Measurements from ENCODE around the gene PDCD6IP. TPM values are rescaled to one million over a fixed set of nuclear protein-coding genes. Genes with fewer than 3 reads are reported as not detected.
"Not testable (repeated sequence)": the region's sequence is repeated elsewhere in the genome, so short reads cannot be mapped to it uniquely, and the experiment has no call there.

The PDCD6IP gene
- total RNA-seq, 1 experiment from 2014 or later: 82.4 TPM

DNA sequence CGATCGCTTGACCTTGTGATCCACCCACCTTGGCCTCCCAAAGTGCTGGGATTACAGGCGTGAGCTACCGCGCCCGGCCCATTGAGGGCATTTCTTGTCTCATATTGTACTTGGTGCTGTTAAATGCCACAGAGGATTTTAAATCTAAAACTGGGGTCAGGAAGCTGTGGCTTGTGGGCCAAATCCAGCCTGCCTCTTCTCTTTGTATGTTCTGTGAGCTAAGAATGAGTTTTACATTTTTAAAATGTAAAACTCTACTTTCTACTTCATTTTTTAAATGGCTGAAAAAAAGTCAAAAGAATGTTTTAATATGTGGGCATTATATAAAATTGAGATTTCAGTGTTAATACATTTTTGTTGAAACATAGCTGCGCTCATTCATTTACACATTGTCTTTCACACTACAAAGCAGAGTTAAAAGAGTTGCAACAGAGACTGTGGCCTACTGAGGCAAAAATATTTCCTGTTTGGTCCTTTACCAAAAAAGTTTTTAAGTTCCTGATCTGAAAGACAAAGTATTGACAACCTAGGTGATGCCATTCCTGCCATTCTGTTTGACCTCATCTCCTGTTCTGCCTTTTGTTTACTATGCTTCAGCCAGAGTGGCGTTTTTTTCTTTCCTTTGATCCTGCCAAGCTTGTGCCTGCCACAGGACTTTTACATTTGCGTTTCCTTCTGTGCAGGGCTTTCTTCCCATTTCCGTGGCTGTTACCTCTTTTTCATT lies 50.4 kb downstream of the PDCD6IP start:
- no peak for DNase-seq (ENCODE audit: extremely low read depth, low read depth)

DNA sequence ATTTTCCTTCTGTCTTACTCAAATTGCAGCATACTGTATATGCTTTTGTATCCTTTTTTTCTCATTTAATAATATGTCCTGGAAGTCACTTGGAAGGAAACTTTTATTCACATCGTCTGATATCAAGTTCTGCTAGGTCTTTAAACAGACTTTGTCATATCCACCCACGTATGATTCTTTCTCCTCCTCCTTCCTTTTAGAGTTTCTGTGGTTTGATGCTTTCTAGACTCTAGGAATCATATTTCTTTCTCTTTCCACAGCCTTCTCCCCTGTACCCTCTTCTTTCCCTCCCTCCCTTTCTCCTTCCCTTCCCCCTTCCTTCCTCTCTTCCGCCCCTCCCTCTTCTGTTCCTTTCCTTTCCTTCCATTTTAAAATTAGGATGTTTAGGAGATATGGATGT lies 52.2 kb downstream of the PDCD6IP start:
- DNase-seq (ENCODE audit: extremely low read depth, low read depth): not testable (repeated sequence)

GRCh38 chr3:33855407-33855806 lies 57.0 kb downstream of the PDCD6IP start:
- DNase-seq (ENCODE audit: extremely low read depth, low read depth): not testable (repeated sequence)

GRCh38 chr3:33855884-33856546 lies 57.6 kb downstream of the PDCD6IP start:
- no peak for DNase-seq (ENCODE audit: extremely low read depth, low read depth)

GRCh38 chr3:33857701-33858100 lies 59.3 kb downstream of the PDCD6IP start:
- not testable (repeated sequence) for DNase-seq (ENCODE audit: extremely low read depth, low read depth)

DNA sequence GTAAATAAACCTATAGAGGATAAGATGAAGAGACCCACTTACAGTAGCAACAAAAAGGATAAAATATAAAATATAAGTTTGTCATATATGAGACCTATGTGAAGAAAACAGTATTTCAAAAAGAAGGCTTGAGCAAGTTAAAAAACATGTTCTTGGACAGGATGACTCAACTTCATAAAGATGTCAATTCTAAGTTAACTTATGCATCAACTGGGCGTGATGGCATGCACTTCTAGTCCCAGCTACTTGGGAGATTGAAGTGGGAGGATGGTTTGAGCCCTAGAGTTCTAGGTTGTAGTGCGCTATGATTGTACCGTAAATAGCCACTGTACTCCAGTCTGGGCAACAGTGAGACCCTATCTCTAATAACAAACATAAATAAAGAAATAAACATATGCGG lies 59.7 kb downstream of the PDCD6IP start:
- DNase-seq (ENCODE audit: extremely low read depth, low read depth): no peak

DNA sequence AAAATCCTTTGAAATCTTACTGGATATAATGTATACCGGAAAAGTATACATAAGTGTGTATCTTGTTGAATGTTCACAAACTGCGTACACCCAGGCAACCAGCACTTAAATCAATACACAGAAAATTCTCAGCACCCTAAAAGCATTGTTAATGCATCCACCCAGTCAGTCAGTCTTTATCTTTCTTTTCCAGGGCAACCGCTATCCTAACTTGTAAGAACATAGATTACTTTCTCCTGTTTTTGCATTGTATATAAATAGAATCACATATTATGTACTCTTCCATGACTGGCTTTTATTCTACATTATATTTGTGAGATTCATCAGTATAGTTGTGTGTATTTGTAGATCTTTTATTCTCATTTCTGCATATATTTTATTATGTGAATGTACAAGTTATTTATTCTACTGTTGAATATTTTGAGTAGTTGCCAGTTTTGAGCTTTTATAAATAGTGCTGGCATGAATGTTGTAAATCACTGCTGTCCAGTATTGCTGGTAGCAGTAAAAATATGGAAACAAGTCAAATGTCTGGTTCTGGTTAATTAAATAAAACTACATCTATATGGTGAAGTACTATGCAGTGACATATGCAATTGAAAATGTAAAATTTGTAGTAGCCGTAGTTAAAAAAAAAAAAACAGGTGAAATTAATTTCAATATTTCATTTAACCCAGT lies 62.1 kb downstream of the PDCD6IP start:
- DNase-seq (ENCODE audit: extremely low read depth, low read depth): no peak

DNA sequence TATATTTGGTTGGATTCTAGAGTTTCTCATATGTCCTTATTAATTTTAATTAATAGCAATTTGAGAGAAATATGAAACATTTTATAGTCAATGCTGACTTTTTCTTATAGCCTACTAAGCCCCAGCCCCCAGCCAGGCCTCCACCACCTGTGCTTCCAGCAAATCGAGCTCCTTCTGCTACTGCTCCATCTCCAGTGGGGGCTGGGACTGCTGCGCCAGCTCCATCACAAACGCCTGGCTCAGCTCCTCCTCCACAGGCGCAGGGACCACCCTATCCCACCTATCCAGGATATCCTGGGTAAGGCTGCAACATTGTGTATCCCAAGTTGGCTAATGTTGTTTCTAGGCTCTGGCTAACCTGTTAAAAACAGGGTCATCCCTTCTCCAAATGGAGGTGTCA lies 66.7 kb downstream of the PDCD6IP start:
- DNase-seq (ENCODE audit: extremely low read depth, low read depth): no peak

DNA sequence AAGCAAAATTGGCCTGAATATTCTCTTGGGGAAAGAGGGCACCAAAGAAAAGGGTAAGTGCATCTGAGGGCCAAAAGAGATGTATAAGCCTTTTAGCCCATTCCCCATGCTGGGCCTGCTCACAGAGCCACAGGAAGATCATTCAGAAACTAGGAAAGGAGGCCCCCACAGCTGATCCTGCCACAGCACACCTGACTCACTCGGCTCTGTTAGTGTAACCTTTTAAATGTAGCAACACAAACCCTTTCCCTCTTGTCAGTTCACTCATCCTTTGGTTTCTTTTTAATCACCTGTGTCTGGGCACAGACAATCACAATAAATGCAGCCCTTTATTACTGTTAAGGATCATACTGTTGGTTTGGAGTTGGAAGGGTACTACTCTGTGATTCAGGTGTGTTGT lies 69.9 kb downstream of the PDCD6IP start:
- DNase-seq (ENCODE audit: extremely low read depth, low read depth): no peak

- DNase-seq (ENCODE audit: extremely low read depth, low read depth): no peak
These were observed 71.5 kb downstream of the PDCD6IP start for GRCh38 chr3:33869977-33870376.

- no peak for DNase-seq (ENCODE audit: extremely low read depth, low read depth)
These were observed 76.4 kb downstream of the PDCD6IP start for GRCh38 chr3:33874815-33875214.

- DNase-seq (ENCODE audit: extremely low read depth, low read depth): no peak
These were observed 77.2 kb downstream of the PDCD6IP start for GRCh38 chr3:33875680-33876079.

DNA sequence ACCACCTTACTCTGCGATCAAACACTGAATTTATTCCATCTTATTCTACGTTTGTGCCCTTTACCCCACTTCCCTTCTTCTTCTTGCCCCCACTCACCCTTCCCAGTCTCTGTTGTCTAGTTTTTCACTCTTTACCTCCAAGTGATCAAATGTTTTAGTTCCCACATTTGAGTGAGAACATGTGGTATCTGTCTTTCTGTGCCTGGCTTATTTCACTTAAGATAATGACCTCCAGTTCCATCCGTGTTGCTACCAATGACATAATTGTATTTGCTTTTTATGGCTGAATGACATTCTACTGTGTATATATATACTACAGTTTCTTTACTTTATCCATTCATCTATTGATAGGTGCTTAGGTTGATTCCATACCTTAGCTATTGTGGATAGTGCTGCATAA lies 78.8 kb downstream of the PDCD6IP start:
- no peak for DNase-seq (ENCODE audit: extremely low read depth, low read depth)

- no peak for DNase-seq (ENCODE audit: extremely low read depth, low read depth)
These were observed 81.1 kb downstream of the PDCD6IP start for GRCh38 chr3:33879540-33879939.

GRCh38 chr3:33881156-33882064 lies 83.0 kb downstream of the PDCD6IP start:
- no peak for DNase-seq (ENCODE audit: extremely low read depth, low read depth)

DNA sequence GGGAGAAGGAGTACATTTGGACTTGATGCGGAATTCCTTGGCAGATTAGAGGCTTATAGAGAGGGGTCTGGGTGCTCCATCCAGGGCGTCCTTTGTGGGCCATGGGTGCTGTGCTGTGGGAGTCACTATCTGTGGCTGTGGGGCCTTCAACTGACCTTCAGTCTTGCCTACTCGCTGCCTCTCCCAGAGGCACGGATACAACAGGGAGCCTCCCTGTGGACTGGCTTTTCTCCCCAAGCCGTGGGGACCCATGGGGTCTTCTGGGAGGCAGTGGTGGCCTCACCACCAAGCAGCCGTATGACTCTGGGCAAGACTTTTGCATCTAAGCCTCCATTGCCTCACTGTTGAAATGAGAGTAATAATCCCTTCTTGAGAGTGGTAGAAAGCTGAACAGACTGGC lies 83.9 kb downstream of the PDCD6IP start:
- DNase-seq (ENCODE audit: extremely low read depth, low read depth): no peak

- DNase-seq (ENCODE audit: extremely low read depth, low read depth): peak; percentile 39
These were observed 85.1 kb downstream of the PDCD6IP start for GRCh38 chr3:33883538-33883950.

- DNase-seq (ENCODE audit: extremely low read depth, low read depth): peak; percentile 30
These were observed 85.6 kb downstream of the PDCD6IP start for GRCh38 chr3:33883951-33884561.

DNA sequence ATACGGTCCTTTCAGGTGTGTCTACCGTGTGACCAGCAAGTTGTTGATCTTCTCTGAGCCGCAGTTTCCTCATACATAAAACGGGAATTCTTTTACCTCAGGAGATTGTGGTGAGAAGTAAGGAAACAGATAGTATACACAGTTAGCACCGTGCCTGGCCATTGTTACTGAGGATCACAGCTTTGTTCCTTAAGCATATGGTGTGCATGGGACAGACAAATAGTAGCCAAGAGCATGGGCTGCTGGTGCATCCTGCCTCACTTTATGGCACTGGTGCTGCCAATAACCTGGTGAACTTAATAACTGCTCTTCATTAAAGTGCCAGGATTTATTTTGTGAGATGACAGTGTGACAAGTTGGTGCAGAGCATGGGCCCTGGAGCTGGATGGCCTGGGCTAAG lies 86.3 kb downstream of the PDCD6IP start:
- no peak for DNase-seq (ENCODE audit: extremely low read depth, low read depth)

DNA sequence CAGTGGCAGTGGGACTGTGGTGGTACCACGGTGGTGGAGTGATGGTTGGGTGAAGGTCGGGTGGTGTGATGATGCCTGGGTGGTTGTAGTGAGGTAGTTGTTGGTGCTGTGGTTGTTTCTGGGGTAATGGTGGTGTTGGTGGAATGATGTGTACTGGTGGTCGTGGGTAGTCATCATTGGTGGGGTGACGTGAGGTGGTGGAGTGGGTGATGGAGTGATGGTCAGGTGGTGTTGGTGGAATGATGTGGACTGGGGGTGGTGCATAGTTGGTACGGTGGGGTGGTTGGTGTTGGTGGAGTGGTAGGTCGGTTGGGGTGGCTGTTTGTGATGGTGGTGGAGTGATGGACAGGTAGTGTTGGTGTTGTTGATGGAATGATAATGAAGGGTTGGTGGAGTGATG lies 87.1 kb downstream of the PDCD6IP start:
- DNase-seq (ENCODE audit: extremely low read depth, low read depth): no peak

All from NCI-H460 (cell line).